Body of pancreas (tissue), 4 donors: ENCODE results near the gene SLC12A2.

Source experiments
- CTCF ChIP-seq, 7 experiments: fragments of 450-650 bp in 4 of 7; fragments of 200-600 bp in 3 of 7; sonication (generic) in 3 of 7; IDR thresholded peaks; one replicate each; pipeline ENCODE4 v1.5.1; 2016 to 2019; ENCODE audit warnings: antibody characterized with exemption in 7 of 7
- POLR2A ChIP-seq, 3 donors: fragments of 450-650 bp; IDR thresholded peaks; one replicate each; pipeline ENCODE4 v1.6.1; 2016; ENCODE audit warnings: antibody characterized with exemption in 3 of 3, mild to moderate bottlenecking in 2 of 3

GRCh38 chr5:128077526-128077925, 6.0 kb upstream of the SLC12A2 start:
- TF ChIP-seq CTCF (IDR thresholded peaks at IDR 0.05), result no peak
- no peak for TF ChIP-seq POLR2A (IDR thresholded peaks at IDR 0.05)
